B cell (primary cell): ENCODE data around the gene SPRR1A. TPM values are rescaled to one million over a fixed set of nuclear protein-coding genes. Genes with fewer than 3 reads are reported as not detected.

Experiments
- ATAC-seq: fragments of 200-7000 bp; cut with Tn5 transposase; one replicate; pipeline ENCODE4 v1.10.0; 2021; ENCODE audit warnings: low read depth, mild to moderate bottlenecking, moderate number of reproducible peaks, moderate library complexity
- CTCF ChIA-PET: fragments of 350-600 bp; sonication (Branson Sonifier 250); formaldehyde crosslinking; loops from one replicate; lab custom pipeline; 2021; ENCODE audit warnings: antibody characterized with exemption, inconsistent platforms; lab: Charles Lee
- POLR2A ChIA-PET: fragments of 350-600 bp; sonication (Branson Sonifier 250); formaldehyde crosslinking; loops from one replicate; lab custom pipeline; 2021; ENCODE audit warnings: antibody characterized with exemption; lab: Charles Lee
- DNase-seq: peaks from one replicate; pipeline ENCODE4 v3.0.0; 2013
- H2AFZ ChIP-seq: 2 replicates; pipeline ENCODE4 v1.6.1; 2012; ENCODE audit warnings: mild to moderate bottlenecking, low read depth, low read length; ENCODE audit not compliant: insufficient read depth, poor library complexity, severe bottlenecking
- H3K27ac ChIP-seq, 2 donors: 1 replicate in 1 of 2; 2 replicates in 1 of 2; pipeline ENCODE4 v1.5.1; 2012 to 2013; ENCODE audit warnings: low read length in 2 of 2, mild to moderate bottlenecking in 2 of 2, moderate library complexity in 1 of 2
- H3K27me3 ChIP-seq, 4 experiments: fragments of 200-600 bp in 1 of 4; sonication (generic) in 1 of 4; replicated peaks in 1 of 4; 1 replicate in 2 of 4; 2 replicates in 2 of 4; pipeline versions ENCODE4 v1.6.1 to v1.7.0; 2013 to 2016; ENCODE audit warnings: low read length in 3 of 4, mild to moderate bottlenecking in 2 of 4, mixed read lengths in 1 of 4, moderate library complexity in 1 of 4; ENCODE audit not compliant: insufficient read depth in 4 of 4, control insufficient read depth in 3 of 4; ENCODE audit errors: control extremely low read depth in 1 of 4
- H3K36me3 ChIP-seq, 2 experiments: replicated peaks in 1 of 2; 1 replicate in 1 of 2; 2 replicates in 1 of 2; pipeline versions ENCODE4 v1.6.1 to v1.7.1; 2013; ENCODE audit warnings: low read length in 1 of 2; ENCODE audit not compliant: insufficient read depth in 2 of 2, control insufficient read depth in 1 of 2; ENCODE audit errors: control extremely low read depth in 1 of 2, extremely low read depth in 1 of 2
- H3K4me1 ChIP-seq, 2 donors: fragments of 200-600 bp in 1 of 2; sonication (generic) in 1 of 2; 1 replicate in 1 of 2; 2 replicates in 1 of 2; pipeline versions ENCODE4 v1.5.1 to v1.6.1; 2013 to 2017; ENCODE audit warnings: low read length in 2 of 2; ENCODE audit not compliant: control insufficient read depth in 2 of 2, insufficient read depth in 2 of 2
- H3K4me2 ChIP-seq: replicated peaks from 2 replicates; pipeline ENCODE3; 2012; ENCODE audit warnings: mild to moderate bottlenecking, low read depth, low read length; ENCODE audit not compliant: poor library complexity, severe bottlenecking
- H3K4me3 ChIP-seq, 5 experiments: fragments of 200-600 bp in 1 of 5; sonication (generic) in 1 of 5; 1 replicate in 3 of 5; 2 replicates in 2 of 5; pipeline versions ENCODE4 v1.5.1 to v1.7.0; 2011 to 2016; ENCODE audit warnings: low read length in 4 of 5, mild to moderate bottlenecking in 4 of 5, low read depth in 2 of 5, control low read depth in 1 of 5, moderate library complexity in 1 of 5; ENCODE audit not compliant: insufficient read depth in 1 of 5; ENCODE audit errors: control extremely low read depth in 1 of 5, extremely low read depth in 1 of 5
- H3K79me2 ChIP-seq: fragments of 200-600 bp; sonication (generic); one replicate; pipeline ENCODE4 v1.6.0; 2016; ENCODE audit warnings: low read length; ENCODE audit not compliant: control insufficient read depth, insufficient read depth
- H3K9ac ChIP-seq: fragments of 200-600 bp; sonication (generic); 2 replicates; pipeline ENCODE4 v1.6.1; 2017; ENCODE audit warnings: mild to moderate bottlenecking, low read length, moderate library complexity
- H3K9me3 ChIP-seq, 3 donors: one replicate each; pipeline versions ENCODE4 v1.6.1 to v1.7.1; 2013; ENCODE audit warnings: low read length in 2 of 3; ENCODE audit not compliant: control insufficient read depth in 2 of 3, insufficient read depth in 1 of 3; ENCODE audit errors: control extremely low read depth in 1 of 3
- H4K20me1 ChIP-seq: 2 replicates; pipeline ENCODE4 v1.6.0; 2012; ENCODE audit warnings: mild to moderate bottlenecking, low read length; ENCODE audit not compliant: insufficient read depth, control insufficient read depth, poor library complexity, severe bottlenecking
- H3K27ac Mint-ChIP-seq: one replicate; pipeline ENCODE4 v1.8.0; 2021; ENCODE audit warnings: mixed read lengths
- H3K27me3 Mint-ChIP-seq: one replicate; pipeline ENCODE4 v1.8.0; 2021; ENCODE audit warnings: mixed read lengths
- H3K4me1 Mint-ChIP-seq: one replicate; pipeline ENCODE4 v1.8.0; 2021; ENCODE audit warnings: mixed read lengths
- H3K4me3 Mint-ChIP-seq: one replicate; pipeline ENCODE4 v1.8.0; 2021; ENCODE audit warnings: mixed read lengths
- H3K9me3 Mint-ChIP-seq: one replicate; pipeline ENCODE4 v1.8.0; 2022; ENCODE audit warnings: mixed read lengths; ENCODE audit not compliant: insufficient read depth
- EZH2 ChIP-seq: IDR thresholded peaks from 2 replicates; pipeline ENCODE4 v1.6.1; 2012; ENCODE audit warnings: borderline replicate concordance, low read depth, mild to moderate bottlenecking, moderate library complexity, low read length; ENCODE audit not compliant: insufficient read depth, poor library complexity, severe bottlenecking
- intact Hi-C: fragments of 100-400 bp; cut with micrococcal nuclease; formaldehyde crosslinking; loops from one replicate; pipeline ENCODE4 v1.10.0; 2022
- polyA plus RNA-seq: library from polyadenylated mRNA; depleted of rRNA; stranded (reverse); fragments of >200 nt; gene quantifications from 2 replicates; pipeline ENCODE4 v1.2.3, GENCODE V29; 2012
- total RNA-seq, 2 donors: library from RNA; stranded (reverse); fragments of 120-200 nt in 1 of 2; gene quantifications; 1 replicate in 1 of 2; 2 replicates in 1 of 2; pipeline versions ENCODE4 v1.2.3 to v1.2.4, GENCODE V29; 2013 to 2022
- TF ChIP-seq, protein P1 (sequence below): fragments of 200-600 bp; IDR thresholded peaks from one replicate; pipeline ENCODE4 v1.8.0; 2022; ENCODE audit warnings: antibody characterized with exemption, mild to moderate bottlenecking

Gene SPRR1A
- total and polyA plus RNA-seq, 2 donors (not counting 1 experiment from before 2014, with no cell fraction given), result not detected

DNA sequence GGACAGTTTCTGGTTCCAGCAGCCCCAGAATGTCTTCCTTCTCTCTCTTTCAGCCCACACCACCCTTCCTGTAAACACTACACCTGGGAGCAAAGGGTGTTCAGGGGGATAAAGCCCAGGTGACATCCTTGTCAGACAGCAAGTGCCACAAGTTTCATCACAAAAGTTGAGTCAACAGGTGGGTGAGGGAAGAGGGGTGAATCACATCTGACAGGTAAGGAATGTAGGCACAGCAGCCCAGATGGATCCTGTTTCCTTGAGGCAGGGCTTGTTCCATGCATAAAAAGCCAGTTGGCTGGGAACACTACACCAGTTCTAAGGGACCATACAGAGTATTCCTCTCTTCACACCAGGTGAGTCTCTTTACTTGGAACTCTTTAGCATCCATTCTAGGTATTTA is 47.0 kb downstream of the SPRR1A start, which contains the start of gene SPRR1B:
TSS of gene SPRR1B (plus strand) at position 309 of the 400 bp plus-strand sequence. CDS start 1,143 bp downstream, outside the sequence.
- DNase-seq, result no peak
- H3K4me3 Mint-ChIP-seq, result no peak within 1 kb of the TSS
- no peak within 1 kb of the TSS for H3K27ac ChIP-seq

DNA sequence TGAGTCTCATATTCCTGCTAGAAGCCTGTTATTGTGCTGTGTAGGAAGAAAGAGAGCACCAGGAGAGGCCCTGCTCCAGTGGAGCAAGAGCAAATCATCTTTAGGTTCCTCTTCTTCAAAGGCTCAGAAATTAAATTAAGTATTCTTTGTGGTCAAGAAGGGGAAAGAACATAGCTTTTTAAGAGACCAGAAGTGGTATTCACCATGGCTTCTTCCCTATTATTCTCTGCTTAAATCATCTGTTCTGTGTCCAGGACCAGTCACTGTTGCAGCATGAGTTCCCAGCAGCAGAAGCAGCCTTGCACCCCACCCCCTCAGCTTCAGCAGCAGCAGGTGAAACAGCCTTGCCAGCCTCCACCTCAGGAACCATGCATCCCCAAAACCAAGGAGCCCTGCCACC is 48.2 kb downstream of the SPRR1A start:
- TF ChIP-seq EZH2, result no peak
- TF ChIP-seq, protein P1, sequence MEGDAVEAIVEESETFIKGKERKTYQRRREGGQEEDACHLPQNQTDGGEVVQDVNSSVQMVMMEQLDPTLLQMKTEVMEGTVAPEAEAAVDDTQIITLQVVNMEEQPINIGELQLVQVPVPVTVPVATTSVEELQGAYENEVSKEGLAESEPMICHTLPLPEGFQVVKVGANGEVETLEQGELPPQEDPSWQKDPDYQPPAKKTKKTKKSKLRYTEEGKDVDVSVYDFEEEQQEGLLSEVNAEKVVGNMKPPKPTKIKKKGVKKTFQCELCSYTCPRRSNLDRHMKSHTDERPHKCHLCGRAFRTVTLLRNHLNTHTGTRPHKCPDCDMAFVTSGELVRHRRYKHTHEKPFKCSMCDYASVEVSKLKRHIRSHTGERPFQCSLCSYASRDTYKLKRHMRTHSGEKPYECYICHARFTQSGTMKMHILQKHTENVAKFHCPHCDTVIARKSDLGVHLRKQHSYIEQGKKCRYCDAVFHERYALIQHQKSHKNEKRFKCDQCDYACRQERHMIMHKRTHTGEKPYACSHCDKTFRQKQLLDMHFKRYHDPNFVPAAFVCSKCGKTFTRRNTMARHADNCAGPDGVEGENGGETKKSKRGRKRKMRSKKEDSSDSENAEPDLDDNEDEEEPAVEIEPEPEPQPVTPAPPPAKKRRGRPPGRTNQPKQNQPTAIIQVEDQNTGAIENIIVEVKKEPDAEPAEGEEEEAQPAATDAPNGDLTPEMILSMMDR, result no peak
- Mint-ChIP-seq H3K4me3 (no peak overlapping the region), H3K27me3 (peaks cover 43% of the 10 kb centered on the region), H3K9me3 (peaks cover 5% of the 10 kb centered on the region), H3K27ac (no peak overlapping the region), H3K4me1 (no peaks in the 10 kb centered on the region)
- Histone ChIP-seq H2AFZ (no peak overlapping the region), H3K36me3 (no peaks in the 10 kb centered on the region), H3K9ac (no peak overlapping the region), H3K4me1 (no peaks in the 10 kb centered on the region), H3K9me3 (peaks cover 0 to 3% (median 1%) of the 10 kb centered on the region in 3 donors), H3K4me3 (no peak overlapping the region), H3K4me2 (no peak overlapping the region), H4K20me1 (no peaks in the 10 kb centered on the region), H3K27me3 (peaks cover 0 to 14% (median 8%) of the 10 kb centered on the region in 4 experiments), H3K27ac (no peak overlapping the region), H3K79me2 (no peaks in the 10 kb centered on the region)
- intact Hi-C loops, result no loop called here
- no peak for ATAC-seq
- CTCF ChIA-PET, result no interaction called here
- DNase-seq, result no peak
- POLR2A ChIA-PET, result no interaction called here

More for the DNA sequence above, 47.0 kb downstream of the SPRR1A start, which contains the start of gene SPRR1B:
- TF ChIP-seq EZH2, result no peak
- TF ChIP-seq, protein P1, result no peak
- no peaks in the 10 kb centered on the region for H3K36me3 ChIP-seq
- Mint-ChIP-seq H3K27me3 (peaks cover 35% of the 10 kb centered on the region), H3K27ac (no peak within 1 kb of the TSS), H3K4me1 (no peaks in the 10 kb centered on the region), H3K9me3 (peaks cover 5% of the 10 kb centered on the region)
- no peak within 1 kb of the TSS for H3K4me2 ChIP-seq
- ChIA-PET CTCF (no interaction called here), POLR2A (no interaction called here)
- H3K9me3 ChIP-seq, result peaks cover 0 to 3% (median 1%) of the 10 kb centered on the region in 3 donors
- intact Hi-C loops, result no loop called here
- H3K4me3 ChIP-seq, result no peak within 1 kb of the TSS
- H3K4me1 ChIP-seq, result no peaks in the 10 kb centered on the region
- H3K27me3 ChIP-seq, result peaks cover 0 to 12% (median 8%) of the 10 kb centered on the region in 4 experiments
- no peaks in the 10 kb centered on the region for H3K79me2 ChIP-seq
- no peaks in the 10 kb centered on the region for H4K20me1 ChIP-seq
- no peak for ATAC-seq
- H2AFZ ChIP-seq, result no peak within 1 kb of the TSS
- H3K9ac ChIP-seq, result no peak within 1 kb of the TSS
